ENCODE data around the gene CISD1.
"Not testable (repeated sequence)": the region's sequence is repeated elsewhere in the genome, so short reads cannot be mapped to it uniquely, and the experiment has no call there.

GRCh38 chr10:58244242-58244641 is 24.7 kb upstream of the CISD1 start:
- TF ChIP-seq CTCF, POLR2A (IDR thresholded peaks at IDR 0.05): not testable (repeated sequence)

All from right lobe of liver (tissue), 4 donors.